Measurements from ENCODE around the gene ABLIM3. TPM values are rescaled to one million over a fixed set of nuclear protein-coding genes. Genes with fewer than 3 reads are reported as not detected.

ABLIM3 gene
- total and polyA plus RNA-seq, 9 of the 15 experiments (the other 6 are each of a cell fraction or from before 2014, with no cell fraction given): 0.03 to 0.38 (median 0.11) TPM

DNA sequence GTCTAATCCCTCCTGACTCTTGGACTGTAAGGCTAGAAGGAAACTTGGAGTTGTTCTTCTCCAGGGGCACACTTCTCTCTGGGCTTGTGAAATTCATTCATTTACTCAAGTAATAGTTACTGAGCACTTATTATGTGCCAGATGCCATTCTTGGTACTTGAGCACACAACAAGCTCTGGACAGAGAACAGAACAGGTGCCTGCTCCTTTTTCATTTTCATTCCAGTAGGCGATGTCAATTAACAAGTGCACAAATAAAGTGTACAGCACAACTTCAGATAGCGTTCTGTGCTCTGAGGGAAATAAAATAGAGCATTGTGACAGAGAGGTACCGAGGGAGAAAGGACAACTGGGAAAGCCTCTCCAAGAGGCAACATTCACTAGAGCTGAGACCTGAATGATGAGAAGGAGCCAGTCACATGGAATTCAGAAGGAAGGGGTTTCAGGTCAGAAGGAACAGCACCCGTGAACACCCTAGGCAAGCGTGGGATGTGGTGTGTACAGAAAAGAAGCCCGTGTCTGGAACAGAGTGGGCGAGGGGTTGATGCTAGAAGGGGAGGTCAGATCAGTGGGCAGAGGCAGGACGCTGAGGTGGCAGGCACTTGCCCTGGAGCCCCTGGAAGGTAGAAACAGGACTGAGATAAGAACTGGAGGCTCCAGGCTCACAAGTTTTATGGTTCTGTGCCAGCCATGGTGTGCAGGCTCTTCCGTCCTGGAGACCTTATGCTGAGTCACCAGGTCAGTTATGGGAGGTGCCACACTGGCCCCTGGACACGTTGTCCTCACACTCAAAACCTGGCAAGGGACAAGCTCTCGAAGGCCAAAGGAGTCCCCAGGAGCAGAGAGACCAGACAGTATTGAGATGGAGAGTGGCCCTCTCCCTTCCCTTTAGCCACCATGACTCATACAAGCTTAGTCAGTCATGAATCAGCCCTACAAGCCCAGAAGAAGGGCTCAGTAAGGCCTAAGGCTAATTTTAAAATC lies 7.2 kb upstream of the ABLIM3 start (continued):
- TF ChIP-seq, protein P1, sequence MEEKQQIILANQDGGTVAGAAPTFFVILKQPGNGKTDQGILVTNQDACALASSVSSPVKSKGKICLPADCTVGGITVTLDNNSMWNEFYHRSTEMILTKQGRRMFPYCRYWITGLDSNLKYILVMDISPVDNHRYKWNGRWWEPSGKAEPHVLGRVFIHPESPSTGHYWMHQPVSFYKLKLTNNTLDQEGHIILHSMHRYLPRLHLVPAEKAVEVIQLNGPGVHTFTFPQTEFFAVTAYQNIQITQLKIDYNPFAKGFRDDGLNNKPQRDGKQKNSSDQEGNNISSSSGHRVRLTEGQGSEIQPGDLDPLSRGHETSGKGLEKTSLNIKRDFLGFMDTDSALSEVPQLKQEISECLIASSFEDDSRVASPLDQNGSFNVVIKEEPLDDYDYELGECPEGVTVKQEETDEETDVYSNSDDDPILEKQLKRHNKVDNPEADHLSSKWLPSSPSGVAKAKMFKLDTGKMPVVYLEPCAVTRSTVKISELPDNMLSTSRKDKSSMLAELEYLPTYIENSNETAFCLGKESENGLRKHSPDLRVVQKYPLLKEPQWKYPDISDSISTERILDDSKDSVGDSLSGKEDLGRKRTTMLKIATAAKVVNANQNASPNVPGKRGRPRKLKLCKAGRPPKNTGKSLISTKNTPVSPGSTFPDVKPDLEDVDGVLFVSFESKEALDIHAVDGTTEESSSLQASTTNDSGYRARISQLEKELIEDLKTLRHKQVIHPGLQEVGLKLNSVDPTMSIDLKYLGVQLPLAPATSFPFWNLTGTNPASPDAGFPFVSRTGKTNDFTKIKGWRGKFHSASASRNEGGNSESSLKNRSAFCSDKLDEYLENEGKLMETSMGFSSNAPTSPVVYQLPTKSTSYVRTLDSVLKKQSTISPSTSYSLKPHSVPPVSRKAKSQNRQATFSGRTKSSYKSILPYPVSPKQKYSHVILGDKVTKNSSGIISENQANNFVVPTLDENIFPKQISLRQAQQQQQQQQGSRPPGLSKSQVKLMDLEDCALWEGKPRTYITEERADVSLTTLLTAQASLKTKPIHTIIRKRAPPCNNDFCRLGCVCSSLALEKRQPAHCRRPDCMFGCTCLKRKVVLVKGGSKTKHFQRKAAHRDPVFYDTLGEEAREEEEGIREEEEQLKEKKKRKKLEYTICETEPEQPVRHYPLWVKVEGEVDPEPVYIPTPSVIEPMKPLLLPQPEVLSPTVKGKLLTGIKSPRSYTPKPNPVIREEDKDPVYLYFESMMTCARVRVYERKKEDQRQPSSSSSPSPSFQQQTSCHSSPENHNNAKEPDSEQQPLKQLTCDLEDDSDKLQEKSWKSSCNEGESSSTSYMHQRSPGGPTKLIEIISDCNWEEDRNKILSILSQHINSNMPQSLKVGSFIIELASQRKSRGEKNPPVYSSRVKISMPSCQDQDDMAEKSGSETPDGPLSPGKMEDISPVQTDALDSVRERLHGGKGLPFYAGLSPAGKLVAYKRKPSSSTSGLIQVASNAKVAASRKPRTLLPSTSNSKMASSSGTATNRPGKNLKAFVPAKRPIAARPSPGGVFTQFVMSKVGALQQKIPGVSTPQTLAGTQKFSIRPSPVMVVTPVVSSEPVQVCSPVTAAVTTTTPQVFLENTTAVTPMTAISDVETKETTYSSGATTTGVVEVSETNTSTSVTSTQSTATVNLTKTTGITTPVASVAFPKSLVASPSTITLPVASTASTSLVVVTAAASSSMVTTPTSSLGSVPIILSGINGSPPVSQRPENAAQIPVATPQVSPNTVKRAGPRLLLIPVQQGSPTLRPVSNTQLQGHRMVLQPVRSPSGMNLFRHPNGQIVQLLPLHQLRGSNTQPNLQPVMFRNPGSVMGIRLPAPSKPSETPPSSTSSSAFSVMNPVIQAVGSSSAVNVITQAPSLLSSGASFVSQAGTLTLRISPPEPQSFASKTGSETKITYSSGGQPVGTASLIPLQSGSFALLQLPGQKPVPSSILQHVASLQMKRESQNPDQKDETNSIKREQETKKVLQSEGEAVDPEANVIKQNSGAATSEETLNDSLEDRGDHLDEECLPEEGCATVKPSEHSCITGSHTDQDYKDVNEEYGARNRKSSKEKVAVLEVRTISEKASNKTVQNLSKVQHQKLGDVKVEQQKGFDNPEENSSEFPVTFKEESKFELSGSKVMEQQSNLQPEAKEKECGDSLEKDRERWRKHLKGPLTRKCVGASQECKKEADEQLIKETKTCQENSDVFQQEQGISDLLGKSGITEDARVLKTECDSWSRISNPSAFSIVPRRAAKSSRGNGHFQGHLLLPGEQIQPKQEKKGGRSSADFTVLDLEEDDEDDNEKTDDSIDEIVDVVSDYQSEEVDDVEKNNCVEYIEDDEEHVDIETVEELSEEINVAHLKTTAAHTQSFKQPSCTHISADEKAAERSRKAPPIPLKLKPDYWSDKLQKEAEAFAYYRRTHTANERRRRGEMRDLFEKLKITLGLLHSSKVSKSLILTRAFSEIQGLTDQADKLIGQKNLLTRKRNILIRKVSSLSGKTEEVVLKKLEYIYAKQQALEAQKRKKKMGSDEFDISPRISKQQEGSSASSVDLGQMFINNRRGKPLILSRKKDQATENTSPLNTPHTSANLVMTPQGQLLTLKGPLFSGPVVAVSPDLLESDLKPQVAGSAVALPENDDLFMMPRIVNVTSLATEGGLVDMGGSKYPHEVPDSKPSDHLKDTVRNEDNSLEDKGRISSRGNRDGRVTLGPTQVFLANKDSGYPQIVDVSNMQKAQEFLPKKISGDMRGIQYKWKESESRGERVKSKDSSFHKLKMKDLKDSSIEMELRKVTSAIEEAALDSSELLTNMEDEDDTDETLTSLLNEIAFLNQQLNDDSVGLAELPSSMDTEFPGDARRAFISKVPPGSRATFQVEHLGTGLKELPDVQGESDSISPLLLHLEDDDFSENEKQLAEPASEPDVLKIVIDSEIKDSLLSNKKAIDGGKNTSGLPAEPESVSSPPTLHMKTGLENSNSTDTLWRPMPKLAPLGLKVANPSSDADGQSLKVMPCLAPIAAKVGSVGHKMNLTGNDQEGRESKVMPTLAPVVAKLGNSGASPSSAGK (IDR thresholded peaks at IDR 0.05): peak; percentile 72
- TF ChIP-seq HDAC8 (tag; IDR thresholded peaks at IDR 0.05) (no peak), BDP1 (IDR thresholded peaks at IDR 0.05; ENCODE audit: insufficient read depth, insufficient read length) (no peak), ZNF212 (CRISPR knock-in tag; IDR thresholded peaks at IDR 0.05) (no peak), RREB1 (CRISPR knock-in tag; IDR thresholded peaks at IDR 0.05) (no peak), PYGO2 (tag; IDR thresholded peaks at IDR 0.05) (no peak), ZBTB17 (CRISPR knock-in tag; IDR thresholded peaks at IDR 0.05) (no peak), GTF2F1 (IDR thresholded peaks at IDR 0.05; ENCODE audit: low read depth, low read length) (no peak), NCOA2 (IDR thresholded peaks at IDR 0.05; ENCODE audit: partially characterized antibody in 2 of 2) (no peak)

Data from K562 (cell line).